ENCODE results near the gene THBS2.

GRCh38 chr6:169256061-169256460, 2.4 kb upstream of the THBS2 start:
- no peak for TF ChIP-seq POLR2A (IDR thresholded peaks at IDR 0.05)
- TF ChIP-seq CTCF (IDR thresholded peaks at IDR 0.05), result no peak
